Renal cortical epithelial cell (primary cell): Measurements from ENCODE around the gene MORN5. TPM values are rescaled to one million over a fixed set of nuclear protein-coding genes. Genes with fewer than 3 reads are reported as not detected.

Source experiments
- DNase-seq: peaks from one replicate; pipeline ENCODE4 v3.0.0-alpha.2; 2011; ENCODE audit warnings: low read depth
- total RNA-seq: library from RNA; depleted of rRNA; stranded (reverse); fragments of >200 nt; gene quantifications from 2 replicates; pipeline ENCODE4 v1.2.3, GENCODE V29; 2014

Gene MORN5
- total RNA-seq, 1 donor from 2014 or later = 0.85 TPM

GRCh38 chr9:122124528-122124927 is 35.2 kb upstream of the MORN5 start:
- no peak for DNase-seq

- DNase-seq = peak; percentile 41
Observed at GRCh38 chr9:122125158-122125508, 34.6 kb upstream of the MORN5 start.

GRCh38 chr9:122125509-122126330 is 34.0 kb upstream of the MORN5 start:
- no peak for DNase-seq

- DNase-seq = peak; percentile 26
Observed at GRCh38 chr9:122126331-122127261, 33.1 kb upstream of the MORN5 start.

- DNase-seq = no peak
Observed at GRCh38 chr9:122127396-122127798, 32.3 kb upstream of the MORN5 start.

- DNase-seq = no peak
Observed at GRCh38 chr9:122128007-122128968, 31.4 kb upstream of the MORN5 start.

- no peak for DNase-seq
Observed at GRCh38 chr9:122128969-122129343, 30.8 kb upstream of the MORN5 start.

GRCh38 chr9:122129969-122130368 is 29.7 kb upstream of the MORN5 start:
- no peak for DNase-seq

- DNase-seq = no peak
Observed at GRCh38 chr9:122130837-122131236, 28.9 kb upstream of the MORN5 start.

GRCh38 chr9:122131401-122132001 is 28.2 kb upstream of the MORN5 start:
- no peak for DNase-seq

- no peak for DNase-seq
Observed at GRCh38 chr9:122132539-122132938, 27.2 kb upstream of the MORN5 start.

GRCh38 chr9:122133263-122133983 is 26.3 kb upstream of the MORN5 start:
- DNase-seq = no peak

GRCh38 chr9:122133984-122134535 is 25.6 kb upstream of the MORN5 start:
- DNase-seq = no peak

- DNase-seq = no peak
Observed at GRCh38 chr9:122134822-122135528, 24.7 kb upstream of the MORN5 start.

GRCh38 chr9:122135529-122135859 is 24.2 kb upstream of the MORN5 start:
- DNase-seq = no peak

- DNase-seq = no peak
Observed at GRCh38 chr9:122138560-122139268, 21.0 kb upstream of the MORN5 start.

- no peak for DNase-seq
Observed at GRCh38 chr9:122140368-122141193, 19.1 kb upstream of the MORN5 start.

- DNase-seq = no peak
Observed at GRCh38 chr9:122141671-122142070, 18.0 kb upstream of the MORN5 start.
